CD1c-positive myeloid dendritic cell (primary cell): ENCODE results near the gene GSK3B.
"Not testable (repeated sequence)": the region's sequence is repeated elsewhere in the genome, so short reads cannot be mapped to it uniquely, and the experiment has no call there.

Experiments
- DNase-seq: peaks from one replicate; pipeline ENCODE4 v3.0.0-alpha.2; 2016; ENCODE audit errors: extremely low spot score

The GSK3B gene

GRCh38 chr3:119934249-119934648 is 160.0 kb downstream of the GSK3B start:
- no peak for DNase-seq

DNA sequence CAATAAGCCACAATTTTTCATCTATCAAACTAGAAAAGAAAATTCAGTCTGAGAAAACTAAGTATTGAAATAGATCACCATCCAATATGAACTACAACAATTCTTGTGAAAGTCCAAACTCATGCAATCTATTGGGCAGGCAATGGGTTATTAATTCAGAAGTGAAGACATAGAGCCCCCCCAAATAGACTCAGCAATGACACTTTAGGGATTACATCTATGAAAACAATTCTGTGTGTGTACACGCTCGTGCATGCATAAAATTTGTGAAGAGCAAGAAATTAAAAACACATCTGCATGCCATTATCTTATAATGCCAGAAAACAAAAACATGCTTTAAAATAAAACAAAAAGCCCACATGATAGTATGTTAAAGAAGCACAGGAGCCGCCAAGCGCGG is 161.0 kb downstream of the GSK3B start:
- DNase-seq: no peak

- DNase-seq: no peak
These were observed 164.0 kb downstream of the GSK3B start for GRCh38 chr3:119930286-119930685.

- no peak for DNase-seq
These were observed 167.1 kb downstream of the GSK3B start for GRCh38 chr3:119927190-119927589.

- no peak for DNase-seq
These were observed 169.8 kb downstream of the GSK3B start for GRCh38 chr3:119924111-119925094.

DNA sequence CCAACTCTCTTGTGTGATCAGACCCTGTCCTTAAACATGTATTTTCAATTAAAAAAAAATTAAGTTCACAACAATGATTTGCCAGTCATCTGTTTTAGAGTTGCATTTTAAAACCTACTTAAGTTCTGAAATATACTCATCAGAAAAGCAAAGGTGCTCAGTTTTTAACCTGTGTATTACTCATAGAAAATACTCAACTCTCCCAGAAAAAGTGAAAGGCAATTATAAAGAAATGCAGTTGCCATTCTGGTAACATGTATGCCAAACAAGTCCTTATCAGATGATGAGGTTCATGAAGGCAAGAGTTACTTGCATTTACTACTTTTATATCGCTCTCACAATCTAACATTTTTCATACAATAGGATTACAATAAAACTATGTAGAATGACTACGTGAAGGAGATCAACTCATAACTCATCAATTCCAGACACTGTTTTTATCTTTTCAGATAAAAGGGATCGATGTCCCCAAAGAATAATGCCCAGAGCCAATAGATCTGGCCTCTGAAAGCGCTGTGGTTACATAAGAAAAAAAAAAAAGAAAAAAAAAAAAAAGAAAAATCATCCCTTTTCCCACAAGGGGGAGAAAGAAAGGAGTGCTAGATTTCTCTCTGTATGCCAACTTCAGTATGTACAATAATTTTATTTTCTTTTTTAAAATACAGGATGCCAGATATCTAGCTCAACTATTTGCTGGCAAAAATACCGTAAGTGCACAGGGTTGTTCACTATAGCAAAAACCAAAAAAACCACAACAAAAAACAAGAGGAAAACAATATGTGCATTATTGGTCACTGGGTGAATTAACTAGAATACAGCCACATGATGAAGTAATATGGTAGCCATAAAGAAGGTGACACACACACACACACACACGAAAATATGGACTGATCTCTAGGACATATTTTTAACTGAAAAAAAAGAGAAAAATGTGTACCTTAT is 175.0 kb downstream of the GSK3B start:
- DNase-seq: no peak

- DNase-seq: no peak
These were observed 181.2 kb downstream of the GSK3B start for GRCh38 chr3:119913021-119913420.

DNA sequence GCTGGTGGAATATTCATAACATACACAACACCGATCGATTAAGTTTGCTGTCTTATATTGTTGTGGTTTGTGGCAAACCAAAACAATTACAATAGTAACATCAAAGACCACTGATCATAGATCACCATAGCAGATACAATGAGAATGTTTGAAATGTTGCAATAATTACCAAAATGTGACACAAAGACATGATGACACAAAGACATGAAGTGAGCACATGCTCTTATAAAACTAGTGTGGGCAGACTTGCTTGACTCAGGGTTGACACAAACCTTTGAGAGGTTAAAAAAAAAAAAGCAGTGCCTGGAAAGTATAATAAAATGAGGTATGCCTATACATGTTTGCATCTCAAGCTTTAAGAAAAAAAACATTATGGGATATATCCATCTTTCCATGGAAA is 182.0 kb downstream of the GSK3B start:
- DNase-seq: no peak

DNA sequence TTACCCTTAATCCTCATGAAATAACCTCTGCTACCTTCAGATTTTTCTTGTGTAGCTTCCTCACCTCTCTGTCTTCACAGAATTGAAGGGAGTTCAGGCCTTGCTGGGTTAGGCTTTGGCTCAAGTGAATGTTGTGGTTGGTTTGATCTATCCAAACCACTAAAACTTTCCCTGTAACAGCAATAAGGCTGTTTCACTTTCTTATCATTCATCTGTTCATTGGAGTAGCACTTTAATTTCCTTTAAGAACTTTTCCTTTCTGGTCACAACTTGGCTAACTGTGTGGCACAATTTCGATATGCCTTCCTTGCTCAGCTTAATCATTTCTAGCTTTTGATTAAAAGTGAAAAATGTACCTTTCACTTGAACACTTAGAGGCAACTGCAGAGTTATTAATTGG is 182.5 kb downstream of the GSK3B start:
- DNase-seq: no peak

- no peak for DNase-seq
These were observed 192.2 kb downstream of the GSK3B start for GRCh38 chr3:119902061-119902460.

DNA sequence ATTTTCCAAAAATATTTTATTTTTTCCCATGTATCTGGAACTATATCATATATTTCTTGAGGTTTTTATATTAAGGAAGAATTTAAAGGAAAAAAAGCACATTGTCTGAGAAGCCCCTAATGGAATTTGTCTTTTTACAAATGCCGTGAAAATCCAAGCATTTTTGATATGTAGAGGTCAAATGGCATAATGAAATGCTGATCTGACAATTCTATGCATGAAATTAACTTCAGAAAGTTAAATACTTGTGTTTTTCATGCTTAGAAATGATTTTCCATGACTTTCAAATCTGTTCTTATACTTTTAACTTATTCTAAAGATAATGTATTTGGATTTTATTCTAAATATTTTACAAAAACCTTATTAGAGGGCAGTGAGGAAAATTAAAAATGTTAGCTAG is 193.1 kb downstream of the GSK3B start:
- no peak for DNase-seq

DNA sequence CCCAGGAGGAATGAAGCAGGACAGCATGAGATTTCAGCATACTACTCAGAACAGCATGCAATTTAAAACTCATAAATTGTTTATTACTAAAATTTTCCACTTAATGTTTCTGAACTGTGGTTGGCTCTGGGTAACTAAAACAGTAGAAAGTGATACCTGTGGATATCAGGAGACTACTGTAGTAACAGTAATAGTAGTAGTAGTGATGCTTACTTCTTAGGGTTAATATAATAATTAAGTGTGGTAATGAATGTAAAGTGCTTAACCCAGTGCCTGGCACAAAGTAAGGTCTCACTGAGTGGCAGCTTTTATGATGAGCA is 195.1 kb downstream of the GSK3B start:
- no peak for DNase-seq

GRCh38 chr3:119898478-119899191 is 195.6 kb downstream of the GSK3B start:
- DNase-seq: no peak

DNA sequence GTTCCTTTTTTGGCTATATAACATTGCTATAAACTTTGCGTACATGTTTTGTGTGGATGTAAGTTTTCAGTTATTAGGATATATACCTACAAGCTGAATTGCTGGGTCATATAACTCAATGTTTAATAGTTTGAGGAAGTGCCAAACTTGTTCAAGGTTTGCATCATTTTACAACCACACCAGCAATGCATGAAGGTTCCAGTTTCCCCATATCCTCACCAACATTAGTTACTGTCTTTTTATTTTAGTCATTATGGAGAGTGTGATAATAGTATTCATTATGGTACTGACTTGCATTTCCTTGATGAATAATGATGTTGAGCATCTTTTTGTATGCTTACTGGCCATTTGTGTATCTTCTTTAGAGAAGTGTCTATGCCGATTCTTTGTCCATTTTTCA is 200.1 kb downstream of the GSK3B start:
- DNase-seq: no peak

GRCh38 chr3:119893769-119894168 is 200.5 kb downstream of the GSK3B start:
- DNase-seq: no peak

GRCh38 chr3:119891944-119892721 is 202.1 kb downstream of the GSK3B start:
- DNase-seq: peak; percentile 63

GRCh38 chr3:119888681-119889080 is 205.6 kb downstream of the GSK3B start:
- not testable (repeated sequence) for DNase-seq

- DNase-seq: no peak
These were observed 208.3 kb downstream of the GSK3B start for GRCh38 chr3:119885746-119886530.

- DNase-seq: no peak
These were observed 210.1 kb downstream of the GSK3B start for GRCh38 chr3:119884161-119884557.

DNA sequence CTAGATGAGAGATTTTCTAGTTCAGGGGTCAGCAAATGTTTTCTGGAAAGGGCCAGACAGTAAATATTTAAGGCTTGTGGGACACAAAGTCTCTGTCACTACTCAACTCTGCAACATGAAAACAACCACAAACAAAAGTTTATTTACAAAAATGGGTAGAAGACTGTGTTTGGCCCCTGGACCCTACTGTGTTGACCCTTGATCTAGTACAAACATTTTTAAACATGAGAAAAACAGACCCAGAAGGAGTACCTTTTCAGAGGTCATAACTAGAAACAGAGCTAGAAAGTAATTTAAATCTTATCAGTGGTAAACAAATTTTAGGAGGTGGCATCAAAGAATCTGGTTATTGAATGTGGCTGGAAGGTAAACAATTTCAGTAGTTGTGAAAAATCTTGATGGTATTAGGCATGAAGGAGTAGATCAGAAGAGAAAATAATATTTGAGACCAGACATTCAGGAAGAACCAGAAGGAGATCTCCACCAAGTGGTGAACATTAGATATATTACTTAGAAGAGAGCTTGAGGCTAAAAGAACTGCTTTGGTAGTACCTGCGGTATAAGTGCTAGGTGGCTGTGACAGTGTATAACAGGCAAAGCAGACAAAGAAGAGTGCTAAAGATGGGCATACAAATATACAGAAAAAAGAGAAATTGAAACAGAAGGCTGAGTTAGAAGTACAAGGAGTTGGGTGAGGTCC is 210.6 kb downstream of the GSK3B start:
- no peak for DNase-seq
